Occipital lobe (tissue), 3 donors: Measurements from ENCODE around the gene TMEM232. TPM values are rescaled to one million over a fixed set of nuclear protein-coding genes. Genes with fewer than 3 reads are reported as not detected.

Experiments
- DNase-seq: peaks from one replicate; lab custom pipeline; 2025; lab: John Stamatoyannopoulos, UW
- small RNA-seq: library from RNA; depleted of rRNA; stranded (forward); fragments of <200 nt; gene quantifications from one replicate; pipeline ENCODE3, GENCODE V24; 2014
- total RNA-seq: library from RNA; depleted of rRNA; stranded (reverse); fragments of >200 nt; gene quantifications from one replicate; pipeline ENCODE4 v1.2.3, GENCODE V29; 2014

Gene TMEM232
- total RNA-seq, 1 donor from 2014 or later = 19.3 TPM

DNA sequence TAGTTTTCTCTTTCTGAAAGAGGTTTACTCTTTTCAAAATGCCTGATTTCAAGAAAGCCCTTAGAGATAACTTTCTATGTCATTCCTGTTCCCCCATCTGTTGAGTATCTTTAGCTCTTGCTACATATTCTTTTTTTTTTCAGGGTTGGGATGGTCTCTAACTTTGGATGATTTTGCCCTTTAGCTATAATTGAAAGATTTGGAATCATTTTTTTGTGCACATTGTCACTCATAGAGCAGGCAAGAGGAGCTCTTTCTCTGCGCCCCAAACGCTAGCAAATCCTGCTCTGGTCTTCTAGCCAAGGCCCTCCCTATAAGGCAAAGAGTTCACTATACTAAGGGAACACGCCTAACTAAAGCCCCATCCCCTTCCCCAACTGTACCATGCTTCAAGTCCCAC is 316.9 kb downstream of the TMEM232 start:
- DNase-seq = no peak

DNA sequence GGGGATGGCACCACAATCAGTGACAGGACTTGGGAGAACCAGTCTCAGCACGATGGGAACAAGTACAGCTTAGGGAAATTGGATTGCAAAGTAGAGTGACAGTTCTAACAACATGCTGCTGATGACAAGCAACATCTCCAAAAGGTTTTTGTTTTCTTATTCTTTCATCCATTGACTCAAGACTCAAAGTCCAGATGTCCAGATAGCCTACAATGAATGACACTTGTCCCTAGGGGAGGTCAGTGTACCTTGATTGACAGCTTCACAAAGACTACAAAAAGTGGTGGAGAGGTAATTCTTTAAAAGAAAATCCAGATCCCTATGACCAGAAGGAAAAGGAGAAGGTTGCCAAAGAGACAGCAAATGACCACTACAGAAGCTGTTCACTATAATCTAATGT is 323.9 kb downstream of the TMEM232 start:
- DNase-seq = no peak

DNA sequence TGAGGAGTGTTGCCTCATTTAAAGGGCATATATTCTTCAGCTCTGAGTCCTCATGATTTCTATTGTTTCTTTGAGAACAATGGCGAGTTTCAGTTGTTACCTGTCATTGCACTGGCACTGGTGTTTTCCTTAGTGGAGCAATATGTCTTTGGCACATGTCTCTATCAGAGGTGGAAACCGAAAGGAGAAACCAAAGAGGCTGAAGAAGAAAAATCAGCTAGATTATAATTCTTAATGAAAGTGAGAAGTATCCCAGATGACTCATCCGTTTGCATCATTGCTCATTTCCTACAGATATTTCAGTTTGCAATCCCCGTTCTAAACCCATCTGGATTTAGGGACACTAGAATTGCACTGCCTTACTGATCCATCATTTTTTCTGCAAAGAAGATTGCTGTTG is 324.6 kb downstream of the TMEM232 start:
- no peak for DNase-seq

DNA sequence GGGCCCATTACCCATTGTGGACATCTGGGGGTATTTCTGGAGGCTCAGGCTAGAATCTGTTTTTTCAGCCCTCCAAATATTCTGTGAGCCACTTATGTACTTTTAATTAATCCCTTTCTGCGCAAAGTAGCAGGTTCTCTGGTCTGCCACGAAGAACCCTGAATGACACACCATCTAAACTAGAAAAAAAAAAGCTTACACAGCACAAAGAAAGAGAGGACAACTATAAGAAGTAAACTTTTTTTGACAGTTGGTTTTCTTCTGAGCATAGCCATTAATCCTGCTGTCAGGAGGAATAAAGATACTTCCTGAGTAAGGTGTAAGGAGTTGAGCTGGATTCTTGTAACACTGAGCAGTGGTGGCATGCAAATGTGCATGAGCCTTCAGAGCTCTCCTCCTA is 327.5 kb downstream of the TMEM232 start:
- no peak for DNase-seq

DNA sequence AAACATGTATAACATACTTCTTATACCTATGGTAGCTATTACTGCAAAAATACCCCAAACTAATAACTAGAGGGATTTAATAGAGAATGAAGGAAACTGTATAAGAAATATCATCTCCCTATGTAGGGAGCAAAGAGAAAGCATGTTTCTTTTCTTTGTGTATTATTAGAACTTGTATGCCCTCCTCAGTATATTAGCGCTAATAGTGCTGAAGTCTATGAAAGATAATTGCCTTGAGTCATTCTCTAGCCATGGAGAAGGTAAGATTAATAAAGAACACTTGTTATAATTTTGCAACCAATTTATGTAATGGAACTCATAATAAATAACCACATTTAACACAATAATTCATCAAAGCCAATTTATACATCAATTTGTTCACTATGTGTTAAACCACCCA is 329.2 kb downstream of the TMEM232 start:
- no peak for DNase-seq

DNA sequence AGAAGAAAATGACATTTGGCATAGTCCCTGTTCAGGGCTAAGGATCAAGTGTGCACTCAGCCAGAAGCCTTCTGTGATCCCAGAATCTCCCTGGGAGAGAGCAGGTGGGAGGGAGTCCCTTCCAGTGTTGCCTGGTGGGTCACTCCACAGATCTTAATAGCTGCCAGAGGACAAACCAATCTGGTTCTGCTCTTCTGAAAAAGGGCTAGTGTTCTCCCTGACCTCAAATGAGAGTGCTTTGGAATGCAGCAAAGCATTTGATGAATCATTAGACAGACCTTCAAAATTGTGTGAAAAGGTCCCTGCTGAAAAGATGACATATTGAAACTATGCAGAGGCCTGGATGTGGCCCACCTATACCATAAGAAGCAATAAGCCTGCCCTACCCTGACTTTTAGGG is 339.7 kb downstream of the TMEM232 start:
- DNase-seq = no peak

DNA sequence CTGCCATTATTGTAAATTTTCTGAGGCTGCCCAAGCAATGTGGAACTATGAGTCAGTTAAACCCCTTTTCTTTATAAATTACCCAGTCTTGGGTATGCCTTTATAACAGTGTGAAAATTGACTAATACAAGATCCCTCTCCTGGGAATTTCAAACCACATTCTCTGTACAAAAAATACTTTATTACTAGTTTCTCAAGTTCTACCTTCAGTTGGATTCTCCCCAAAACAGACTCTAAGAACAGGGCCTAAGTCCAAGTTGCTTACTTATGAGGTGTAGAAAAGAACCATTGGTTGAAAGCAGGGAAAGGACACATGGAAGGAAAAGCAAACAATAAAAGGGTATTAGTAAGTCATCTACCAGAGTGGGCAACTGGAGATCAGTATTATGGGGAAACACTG is 343.2 kb downstream of the TMEM232 start:
- DNase-seq = no peak

DNA sequence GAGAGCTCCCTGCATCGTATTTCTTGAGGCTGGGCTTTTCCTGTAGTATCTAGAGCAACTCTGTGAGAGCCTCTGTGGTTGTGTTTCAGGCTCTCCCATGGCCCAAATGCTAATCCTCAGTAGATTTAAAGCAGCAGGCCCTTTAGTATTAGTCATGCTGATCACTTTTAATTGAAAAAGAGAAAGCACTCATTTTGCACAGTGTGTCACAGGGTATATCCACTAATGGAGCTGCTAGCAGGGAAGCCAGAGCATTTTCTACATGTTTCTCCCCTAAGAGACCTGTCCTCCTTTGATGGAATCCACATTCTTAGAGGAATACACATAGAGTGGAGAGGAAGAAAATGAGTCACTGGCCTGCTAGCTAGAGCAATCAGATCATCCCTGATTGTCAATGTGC is 348.5 kb downstream of the TMEM232 start:
- no peak for DNase-seq

DNA sequence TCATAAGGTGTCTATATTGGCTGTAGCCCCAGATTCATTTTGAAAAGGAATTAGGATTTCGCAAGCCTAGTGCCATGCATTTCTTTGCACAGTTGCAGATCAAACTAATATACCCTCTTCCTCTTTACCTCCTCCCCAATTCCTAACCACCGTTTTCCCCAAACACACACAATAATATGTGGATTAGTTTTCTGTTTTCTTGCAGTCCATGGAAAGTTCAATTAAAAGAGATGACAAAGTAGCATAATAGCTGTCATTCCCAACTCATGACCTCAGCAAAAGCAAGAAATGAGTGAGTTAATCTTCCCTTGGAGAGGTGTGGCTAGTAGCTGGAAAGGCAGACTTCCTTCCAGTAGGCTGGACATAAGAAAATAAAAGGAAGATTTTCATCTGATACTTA is 349.1 kb downstream of the TMEM232 start:
- no peak for DNase-seq

DNA sequence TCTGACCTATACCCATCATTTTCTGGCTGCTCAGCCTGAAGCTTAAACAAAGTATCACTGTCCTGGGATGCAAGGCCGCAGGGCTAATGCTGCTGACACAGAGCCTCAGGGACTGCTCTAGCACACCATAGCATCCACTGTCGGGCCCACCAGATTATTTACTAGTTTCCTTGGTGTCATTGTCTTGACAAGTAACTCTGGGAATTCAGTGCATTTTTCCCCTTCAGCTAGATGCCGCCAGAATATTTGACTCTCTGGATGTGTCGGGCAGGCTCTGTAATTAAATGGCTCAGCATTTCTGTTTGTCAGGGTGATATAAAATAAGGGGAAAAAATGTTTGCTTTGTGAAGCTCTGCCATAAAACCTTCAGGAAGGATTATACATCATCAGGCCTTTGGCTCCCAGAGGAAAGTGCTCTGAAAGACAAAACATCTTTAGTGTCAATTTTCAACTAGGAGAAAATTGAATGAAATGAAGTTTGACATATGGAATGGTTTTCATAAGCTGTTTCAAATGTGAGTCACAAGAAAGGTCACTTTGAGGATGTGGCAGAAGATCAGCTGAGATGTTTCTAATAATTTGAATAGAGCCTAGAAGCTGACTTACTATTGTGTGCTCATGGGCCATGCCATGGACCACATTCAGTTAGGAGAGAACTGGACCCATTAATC is 350.1 kb downstream of the TMEM232 start:
- no peak for DNase-seq

DNA sequence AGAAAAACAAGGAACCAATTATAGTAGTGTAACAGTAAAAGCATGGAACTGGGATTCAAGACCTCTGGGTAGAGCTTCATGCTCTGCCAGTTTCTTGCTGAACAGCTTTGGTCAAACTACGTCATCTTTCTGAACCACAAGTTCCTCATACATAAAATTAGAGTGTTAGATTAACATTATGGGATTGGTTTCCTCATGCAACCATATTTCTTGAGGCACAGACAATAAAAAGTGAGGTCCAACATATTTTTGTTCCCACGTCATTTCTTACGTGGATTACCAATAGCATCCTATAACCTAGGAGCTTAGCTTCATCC is 354.8 kb downstream of the TMEM232 start:
- DNase-seq = no peak

DNA sequence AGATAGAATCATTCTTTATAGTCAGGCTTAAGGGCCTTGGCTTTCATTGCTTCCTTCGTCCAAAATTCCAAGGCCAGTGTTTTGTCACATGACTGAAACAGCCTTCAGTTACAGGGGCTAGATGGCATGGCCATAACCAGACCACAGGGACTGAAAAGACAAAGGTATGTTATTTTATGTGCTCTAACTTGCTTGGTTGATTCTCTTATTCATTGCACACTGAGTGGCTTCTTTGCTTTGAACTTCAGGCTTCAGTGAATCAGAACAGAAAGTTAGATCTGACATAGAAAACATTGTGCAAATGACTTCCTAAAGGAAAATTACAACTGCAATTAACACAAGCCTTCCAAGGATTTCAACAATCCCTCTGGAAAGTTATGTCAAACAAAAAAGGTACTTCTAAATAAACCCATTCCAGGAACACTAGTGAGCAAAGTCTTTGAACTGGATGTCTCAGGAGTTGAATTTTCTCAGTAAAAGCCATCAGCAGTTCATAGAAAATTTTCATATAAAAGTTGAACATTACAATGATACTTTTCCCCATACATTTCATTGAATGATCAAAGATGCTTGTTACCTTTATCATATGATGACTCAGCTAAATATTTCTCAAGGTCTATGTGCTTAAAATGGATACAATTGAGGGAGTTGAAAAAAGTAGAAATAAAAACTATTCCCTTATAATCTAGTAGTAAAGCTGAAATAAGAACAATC is 355.3 kb downstream of the TMEM232 start:
- DNase-seq = no peak

Small RNAs within 50 kb of the gene (small RNA-seq; reads per million reads assigned to genes)
- gene MIR548F3 (not detected), gene RF00432 (not detected)

Other genes with a start within 250 kb of the TMEM232 start
- 180 TPM for gene SLC25A46, start 12.3 kb upstream of the TMEM232 start, total RNA-seq